GM21526 (cell line): Measurements from ENCODE around the gene PPP4R2.

ENCODE experiments used
- ATAC-seq: cut with Tn5 transposase; IDR thresholded peaks from one replicate; pipeline ENCODE4 v1.9.1; 2021; ENCODE audit warnings: moderate library complexity; ENCODE audit not compliant: unreplicated experiment, low FRiP score

Gene PPP4R2

GRCh38 chr3:72996473-72997333 lies at the start of gene PPP4R2:
TSS of gene PPP4R2 (plus strand) at chr3:72996811. CDS start at chr3:72997038, 227 bp downstream.
- peak; percentile 88 for ATAC-seq

GRCh38 chr3:72947715-72948490 lies 48.7 kb upstream of the PPP4R2 start:
- ATAC-seq: no peak

- ATAC-seq: no peak
Measured at GRCh38 chr3:72949016-72949415, 47.6 kb upstream of the PPP4R2 start.

- ATAC-seq: no peak
Measured at GRCh38 chr3:72950372-72950771, 46.2 kb upstream of the PPP4R2 start.

GRCh38 chr3:72950801-72951200 lies 45.8 kb upstream of the PPP4R2 start:
- ATAC-seq: no peak

GRCh38 chr3:72951259-72951722 lies 45.3 kb upstream of the PPP4R2 start:
- peak; percentile 43 for ATAC-seq

- ATAC-seq: no peak
Measured at GRCh38 chr3:72953325-72953956, 43.2 kb upstream of the PPP4R2 start.

- no peak for ATAC-seq
Measured at GRCh38 chr3:72957297-72957696, 39.3 kb upstream of the PPP4R2 start.

GRCh38 chr3:72959336-72959735 lies 37.3 kb upstream of the PPP4R2 start:
- ATAC-seq: no peak

- no peak for ATAC-seq
Measured at GRCh38 chr3:72960812-72961518, 35.6 kb upstream of the PPP4R2 start.

- ATAC-seq: no peak
Measured at GRCh38 chr3:72961752-72962151, 34.9 kb upstream of the PPP4R2 start.

- no peak for ATAC-seq
Measured at GRCh38 chr3:72962317-72962716, 34.3 kb upstream of the PPP4R2 start.

- ATAC-seq: no peak
Measured at GRCh38 chr3:72964633-72965032, 32.0 kb upstream of the PPP4R2 start.

- ATAC-seq: no peak
Measured at GRCh38 chr3:72968266-72968664, 28.3 kb upstream of the PPP4R2 start.

GRCh38 chr3:72969766-72970165 lies 26.8 kb upstream of the PPP4R2 start:
- no peak for ATAC-seq

- no peak for ATAC-seq
Measured at GRCh38 chr3:72970942-72971341, 25.7 kb upstream of the PPP4R2 start.

GRCh38 chr3:72972706-72973030 lies 23.9 kb upstream of the PPP4R2 start:
- ATAC-seq: no peak

GRCh38 chr3:72973031-72973723 lies 23.4 kb upstream of the PPP4R2 start:
- no peak for ATAC-seq

- no peak for ATAC-seq
Measured at GRCh38 chr3:72973786-72974185, 22.8 kb upstream of the PPP4R2 start.

- ATAC-seq: no peak
Measured at GRCh38 chr3:72974956-72975355, 21.7 kb upstream of the PPP4R2 start.
